ENCODE measurements around the gene SPAG16.
"Not testable (repeated sequence)": the region's sequence is repeated elsewhere in the genome, so short reads cannot be mapped to it uniquely, and the experiment has no call there.

SPAG16 gene

GRCh38 chr2:213274143-213274542 is 10.1 kb upstream of the SPAG16 start:
- no peak for DNase-seq

- no peak for DNase-seq
Measured at GRCh38 chr2:213275265-213275664, 9.0 kb upstream of the SPAG16 start.

- DNase-seq, result not testable (repeated sequence)
Measured at GRCh38 chr2:213277134-213277533, 7.1 kb upstream of the SPAG16 start.

GRCh38 chr2:213279116-213279620 is 5.1 kb upstream of the SPAG16 start:
- DNase-seq, result no peak

- no peak for DNase-seq
Measured at GRCh38 chr2:213279971-213280370, 4.3 kb upstream of the SPAG16 start.

GRCh38 chr2:213281156-213281555 is 3.1 kb upstream of the SPAG16 start:
- DNase-seq, result no peak

- no peak for DNase-seq
Measured at GRCh38 chr2:213285404-213285803, 1.1 kb downstream of the SPAG16 start.

- DNase-seq, result no peak
Measured at GRCh38 chr2:213286161-213286560, 1.9 kb downstream of the SPAG16 start.

- DNase-seq, result no peak
Measured at GRCh38 chr2:213288913-213289700, 4.8 kb downstream of the SPAG16 start.

- no peak for DNase-seq
Measured at GRCh38 chr2:213290501-213290900, 6.2 kb downstream of the SPAG16 start.

GRCh38 chr2:213296270-213296669 is 12.0 kb downstream of the SPAG16 start:
- DNase-seq, result no peak

- DNase-seq, result peak; percentile 15
Measured at GRCh38 chr2:213306316-213306942, 22.2 kb downstream of the SPAG16 start.

- no peak for DNase-seq
Measured at GRCh38 chr2:213315168-213315876, 31.1 kb downstream of the SPAG16 start.

GRCh38 chr2:213316001-213316735 is 31.9 kb downstream of the SPAG16 start:
- peak; percentile 34 for DNase-seq

- DNase-seq, result peak; percentile 79
Measured at GRCh38 chr2:213317929-213318328, 33.7 kb downstream of the SPAG16 start.

- DNase-seq, result no peak
Measured at GRCh38 chr2:213320604-213321003, 36.3 kb downstream of the SPAG16 start.

GRCh38 chr2:213336253-213336770 is 52.0 kb downstream of the SPAG16 start:
- DNase-seq, result no peak

GRCh38 chr2:213353419-213353818 is 69.2 kb downstream of the SPAG16 start:
- no peak for DNase-seq

- DNase-seq, result no peak
Measured at GRCh38 chr2:213376644-213377043, 92.4 kb downstream of the SPAG16 start.

- not testable (repeated sequence) for DNase-seq
Measured at GRCh38 chr2:213407027-213407426, 122.8 kb downstream of the SPAG16 start.

GRCh38 chr2:213408426-213409070 is 124.3 kb downstream of the SPAG16 start:
- DNase-seq, result not testable (repeated sequence)

GRCh38 chr2:213410687-213411086 is 126.4 kb downstream of the SPAG16 start:
- not testable (repeated sequence) for DNase-seq

All from NCI-H2171 treated with DMSO at 0.1 percent for 48 hours (cell line).